HepG2 (cell line): ENCODE measurements around the gene EIF1AD. TPM values are rescaled to one million over a fixed set of nuclear protein-coding genes. Genes with fewer than 3 reads are reported as not detected.

Source experiments
- CENPBD1 ChIP-seq: sonication (generic); formaldehyde crosslinking; IDR thresholded peaks from 2 replicates; pipeline ENCODE4 v1.8.0; 2022; ENCODE audit warnings: missing genetic modification reagents, low read depth, mild to moderate bottlenecking, borderline replicate concordance
- CHD4 ChIP-seq: fragments of 200-600 bp; sonication (generic); IDR thresholded peaks from 2 replicates; pipeline ENCODE4 v1.7.0; 2017; ENCODE audit warnings: mild to moderate bottlenecking, low read length, borderline replicate concordance
- ELF4 ChIP-seq: sonication (generic); formaldehyde crosslinking; IDR thresholded peaks from 2 replicates; pipeline ENCODE4 v1.5.0; 2020; ENCODE audit warnings: missing genetic modification reagents, mild to moderate bottlenecking, moderate library complexity, borderline replicate concordance
- IKZF4 ChIP-seq: sonication (generic); formaldehyde crosslinking; IDR thresholded peaks from 2 replicates; pipeline ENCODE4 v1.5.1; 2020; ENCODE audit warnings: borderline replicate concordance, mild to moderate bottlenecking, low read depth, missing genetic modification reagents; ENCODE audit errors: not compliant biosample characterization
- MAF1 ChIP-seq: sonication (generic); formaldehyde crosslinking; IDR thresholded peaks from 2 replicates; pipeline ENCODE4 v1.5.0; 2020; ENCODE audit warnings: missing genetic modification reagents, borderline replicate concordance
- NKX3-1 ChIP-seq: sonication (generic); formaldehyde crosslinking; IDR thresholded peaks from 2 replicates; pipeline ENCODE4 v1.5.0; 2020; ENCODE audit warnings: missing genetic modification reagents
- PBX3 ChIP-seq: sonication (generic); formaldehyde crosslinking; IDR thresholded peaks from 2 replicates; pipeline ENCODE4 v1.8.1; 2023; ENCODE audit warnings: missing genetic modification reagents, inconsistent platforms, borderline replicate concordance
- PHF20 ChIP-seq: sonication (generic); formaldehyde crosslinking; IDR thresholded peaks from 2 replicates; pipeline ENCODE4 v1.5.0; 2020; ENCODE audit warnings: mild to moderate bottlenecking, missing genetic modification reagents
- RXRB ChIP-seq: IDR thresholded peaks from 2 replicates; pipeline ENCODE4 v1.6.1; 2016; ENCODE audit warnings: borderline replicate concordance, missing genetic modification reagents, missing compliant biosample characterization
- UBTF ChIP-seq: sonication (generic); formaldehyde crosslinking; IDR thresholded peaks from 2 replicates; pipeline ENCODE4 v1.4.0; 2020; ENCODE audit warnings: mild to moderate bottlenecking, missing genetic modification reagents
- USF2 ChIP-seq, 2 experiments: sonication (generic) in 1 of 2; formaldehyde crosslinking in 1 of 2; IDR thresholded peaks; 2 replicates each; pipeline versions ENCODE4 v1.5.1 to v1.6.1; 2011 to 2020; ENCODE audit warnings: borderline replicate concordance in 1 of 2, low read depth in 1 of 2, low read length in 1 of 2, mild to moderate bottlenecking in 1 of 2, missing genetic modification reagents in 1 of 2, moderate library complexity in 1 of 2
- ZNF160 ChIP-seq: sonication (generic); formaldehyde crosslinking; IDR thresholded peaks from 2 replicates; pipeline ENCODE4 v1.8.0; 2022; ENCODE audit warnings: mild to moderate bottlenecking, inconsistent platforms, missing genetic modification reagents
- ZNF460 ChIP-seq: sonication (generic); formaldehyde crosslinking; IDR thresholded peaks from 2 replicates; pipeline ENCODE4 v1.5.1; 2020; ENCODE audit warnings: missing genetic modification reagents, mild to moderate bottlenecking, borderline replicate concordance
- ZNF512B ChIP-seq: sonication (generic); formaldehyde crosslinking; IDR thresholded peaks from 2 replicates; pipeline ENCODE4 v1.5.1; 2020; ENCODE audit warnings: missing genetic modification reagents, mild to moderate bottlenecking, borderline replicate concordance
- ZNF784 ChIP-seq: sonication (generic); formaldehyde crosslinking; IDR thresholded peaks from 2 replicates; pipeline ENCODE4 v1.5.1; 2020; ENCODE audit warnings: missing genetic modification reagents, mild to moderate bottlenecking, borderline replicate concordance
- ZNF891 ChIP-seq: sonication (generic); formaldehyde crosslinking; IDR thresholded peaks from 2 replicates; pipeline ENCODE4 v1.5.0; 2020; ENCODE audit warnings: mild to moderate bottlenecking, missing genetic modification reagents
- polyA plus RNA-seq, 8 experiments: library from polyadenylated mRNA; depleted of rRNA in 3 of 8; stranded (reverse) in 7 of 8; unstranded in 1 of 8; fragments of >200 nt; fragmentation: Illumina TruSeq in 4 of 8; extraction: Trizol in 4 of 8; gene quantifications; 2 replicates each; pipeline versions ENCODE4 v1.2.1 to v1.2.3, GENCODE V29; 2011 to 2016; ENCODE audit warnings: low read depth in 4 of 8, missing spikeins in 1 of 8, mixed read lengths in 1 of 8; ENCODE audit not compliant: insufficient read depth in 1 of 8
- total RNA-seq, 5 experiments: library from RNA; depleted of rRNA; stranded (reverse); fragments of >200 nt; fragmentation: Illumina TruSeq; extraction: Trizol; gene quantifications; 2 replicates each; pipeline ENCODE4 v1.2.3, GENCODE V29; 2016; ENCODE audit warnings: low read depth in 1 of 5

Gene EIF1AD
- total and polyA plus RNA-seq, 2 of the 13 experiments (the other 11 are each of a cell fraction or from before 2014, with no cell fraction given): 18.2 to 30.8 TPM

GRCh38 chr11:66022401-66023185 is 20.6 kb upstream of the EIF1AD start (continued):
- TF ChIP-seq ZNF460 (CRISPR knock-in tag) (no peak), RXRB (CRISPR knock-in tag) (peak; percentile 25; the same call in 1 of the 2 replicates), NKX3-1 (CRISPR knock-in tag) (peak; percentile 68; the same call in 1 of the 2 replicates), IKZF4 (CRISPR knock-in tag) (no peak), CHD4 (no peak), ZNF891 (CRISPR knock-in tag) (no peak), MAF1 (CRISPR knock-in tag) (0 out of 2 replicates have a peak, but pooled peaks have one; percentile 51), ZNF512B (no peak), PHF20 (CRISPR knock-in tag) (no peak), UBTF (CRISPR knock-in tag) (peak; percentile 55), PBX3 (CRISPR knock-in tag) (0 out of 2 replicates have a peak, but pooled peaks have one; percentile 55), ZNF160 (CRISPR knock-in tag) (no peak), ELF4 (no peak), ZNF784 (peak; percentile 64; the same call in 1 of the 2 replicates), CENPBD1 (no peak), USF2 (IDR thresholded peaks at IDR 0.05; ENCODE audit: low read depth, low read length) (no peak), USF2 (CRISPR knock-in tag; IDR thresholded peaks at IDR 0.05; ENCODE audit: borderline replicate concordance) (no peak)
